Ovary (tissue), 3 donors: ENCODE data around the gene AQP2.

ENCODE experiments used
- POLR2A ChIP-seq: fragments of 450-650 bp; IDR thresholded peaks from one replicate; pipeline ENCODE4 v1.6.1; 2017; ENCODE audit warnings: antibody characterized with exemption, mild to moderate bottlenecking, moderate library complexity
- TF ChIP-seq, protein P1 (sequence below), 3 donors: fragments of 450-650 bp in 2 of 3; fragments of 200-600 bp in 1 of 3; IDR thresholded peaks; one replicate each; pipeline versions ENCODE4 v1.5.1 to v1.8.0; 2016 to 2022; ENCODE audit warnings: antibody characterized with exemption in 3 of 3, mild to moderate bottlenecking in 1 of 3
- donor health status: DM: no; HTN: no; CAD: no.

DNA sequence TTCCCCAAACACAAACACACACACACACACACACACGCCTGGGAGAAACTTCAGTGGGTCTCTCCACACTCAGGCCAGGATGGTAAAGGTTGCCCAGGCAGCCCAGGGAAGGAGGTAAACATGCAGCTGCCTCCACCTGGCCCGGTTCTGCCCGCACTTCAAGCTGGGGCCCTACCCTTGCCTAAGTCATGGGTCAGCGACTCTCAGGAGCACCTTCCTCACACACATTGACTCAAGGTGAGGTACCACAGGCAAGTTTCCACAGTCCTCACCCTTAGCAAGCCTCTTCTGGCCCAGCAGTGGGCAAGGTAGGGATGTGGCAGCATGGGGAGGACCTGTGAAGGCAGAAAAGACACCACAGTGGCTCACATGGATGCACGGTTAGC lies 32.8 kb upstream of the AQP2 start:
- TF ChIP-seq, protein P1, sequence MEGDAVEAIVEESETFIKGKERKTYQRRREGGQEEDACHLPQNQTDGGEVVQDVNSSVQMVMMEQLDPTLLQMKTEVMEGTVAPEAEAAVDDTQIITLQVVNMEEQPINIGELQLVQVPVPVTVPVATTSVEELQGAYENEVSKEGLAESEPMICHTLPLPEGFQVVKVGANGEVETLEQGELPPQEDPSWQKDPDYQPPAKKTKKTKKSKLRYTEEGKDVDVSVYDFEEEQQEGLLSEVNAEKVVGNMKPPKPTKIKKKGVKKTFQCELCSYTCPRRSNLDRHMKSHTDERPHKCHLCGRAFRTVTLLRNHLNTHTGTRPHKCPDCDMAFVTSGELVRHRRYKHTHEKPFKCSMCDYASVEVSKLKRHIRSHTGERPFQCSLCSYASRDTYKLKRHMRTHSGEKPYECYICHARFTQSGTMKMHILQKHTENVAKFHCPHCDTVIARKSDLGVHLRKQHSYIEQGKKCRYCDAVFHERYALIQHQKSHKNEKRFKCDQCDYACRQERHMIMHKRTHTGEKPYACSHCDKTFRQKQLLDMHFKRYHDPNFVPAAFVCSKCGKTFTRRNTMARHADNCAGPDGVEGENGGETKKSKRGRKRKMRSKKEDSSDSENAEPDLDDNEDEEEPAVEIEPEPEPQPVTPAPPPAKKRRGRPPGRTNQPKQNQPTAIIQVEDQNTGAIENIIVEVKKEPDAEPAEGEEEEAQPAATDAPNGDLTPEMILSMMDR (IDR thresholded peaks at IDR 0.05), result no peak
- no peak for TF ChIP-seq POLR2A
